ENCODE measurements around the gene TSGA10. TPM values are rescaled to one million over a fixed set of nuclear protein-coding genes. Genes with fewer than 3 reads are reported as not detected.

TSGA10 gene
- total RNA-seq, 2 donors from 2014 or later: 15.0 to 17.1 TPM

- 69 to 87% methylated on average over 1 of the region's 1 CpG for WGBS, 2 donors
- no peak for DNase-seq
- ATAC-seq: no peak
- H3K4me3 ChIP-seq: no peak overlapping the region
- peaks cover 0 to 7% of the 10 kb centered on the region in 2 donors for H3K36me3 ChIP-seq (replicated peaks in 1 of 2; ENCODE audit: insufficient read depth in 1 of 2, low read depth in 2 of 2)
- intact Hi-C loops (cut with DNase I): no loop called here
- no peaks in the 10 kb centered on the region for H3K9me3 ChIP-seq
- no peaks in the 10 kb centered on the region for H3K4me1 ChIP-seq
- H3K27ac ChIP-seq: no peak overlapping the region
- TF ChIP-seq POLR2A (IDR thresholded peaks at IDR 0.05): no peak
- TF ChIP-seq, protein P1, sequence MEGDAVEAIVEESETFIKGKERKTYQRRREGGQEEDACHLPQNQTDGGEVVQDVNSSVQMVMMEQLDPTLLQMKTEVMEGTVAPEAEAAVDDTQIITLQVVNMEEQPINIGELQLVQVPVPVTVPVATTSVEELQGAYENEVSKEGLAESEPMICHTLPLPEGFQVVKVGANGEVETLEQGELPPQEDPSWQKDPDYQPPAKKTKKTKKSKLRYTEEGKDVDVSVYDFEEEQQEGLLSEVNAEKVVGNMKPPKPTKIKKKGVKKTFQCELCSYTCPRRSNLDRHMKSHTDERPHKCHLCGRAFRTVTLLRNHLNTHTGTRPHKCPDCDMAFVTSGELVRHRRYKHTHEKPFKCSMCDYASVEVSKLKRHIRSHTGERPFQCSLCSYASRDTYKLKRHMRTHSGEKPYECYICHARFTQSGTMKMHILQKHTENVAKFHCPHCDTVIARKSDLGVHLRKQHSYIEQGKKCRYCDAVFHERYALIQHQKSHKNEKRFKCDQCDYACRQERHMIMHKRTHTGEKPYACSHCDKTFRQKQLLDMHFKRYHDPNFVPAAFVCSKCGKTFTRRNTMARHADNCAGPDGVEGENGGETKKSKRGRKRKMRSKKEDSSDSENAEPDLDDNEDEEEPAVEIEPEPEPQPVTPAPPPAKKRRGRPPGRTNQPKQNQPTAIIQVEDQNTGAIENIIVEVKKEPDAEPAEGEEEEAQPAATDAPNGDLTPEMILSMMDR (IDR thresholded peaks at IDR 0.05): no peak
- H3K27me3 ChIP-seq: no peaks in the 10 kb centered on the region
Measured at GRCh38 chr2:99190548-99190947, 35.8 kb upstream of the TSGA10 start.

DNA sequence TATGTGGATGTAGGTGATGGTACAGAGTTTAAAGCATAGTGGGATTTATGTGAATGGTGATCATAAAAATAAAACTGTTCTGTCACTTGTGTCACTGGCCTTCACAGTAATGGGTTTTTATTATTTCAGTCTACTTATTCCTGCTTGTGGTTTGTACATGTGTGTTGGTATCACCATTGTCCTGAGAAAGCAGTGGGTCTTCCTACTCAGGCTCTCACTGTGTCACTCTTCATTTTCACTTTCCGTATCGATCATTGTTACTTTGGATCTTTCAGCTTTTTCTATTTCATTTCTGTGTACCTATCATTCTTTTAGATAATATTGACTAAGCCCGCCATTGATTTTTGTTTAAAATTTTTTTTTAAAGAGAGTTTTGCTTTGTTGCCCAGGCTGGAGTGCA, 33.6 kb upstream of the TSGA10 start:
- no peak for TF ChIP-seq POLR2A (IDR thresholded peaks at IDR 0.05)
- TF ChIP-seq, protein P1 (IDR thresholded peaks at IDR 0.05): no peak

DNA sequence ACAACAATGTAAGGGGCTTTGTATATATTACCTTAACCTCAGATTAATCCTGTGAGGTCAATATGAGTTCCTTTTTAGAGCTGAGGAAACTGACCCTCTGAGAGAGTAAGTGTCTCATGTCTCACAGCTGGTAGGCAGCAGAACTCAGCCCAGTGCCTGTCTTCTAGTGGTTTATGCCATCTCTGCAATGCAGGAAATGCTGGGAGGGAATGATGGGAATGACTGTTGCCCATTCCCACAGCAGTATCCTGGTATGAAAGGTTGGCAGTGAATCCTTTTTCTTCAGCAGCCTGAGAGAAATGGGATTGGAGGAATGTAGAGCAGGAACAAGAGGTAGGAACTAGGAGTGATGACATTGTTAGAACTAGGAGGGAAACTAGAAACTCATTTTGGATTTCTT, 32.3 kb upstream of the TSGA10 start:
- H3K9me3 ChIP-seq: no peaks in the 10 kb centered on the region
- peaks cover 16% of the 10 kb centered on the region for H3K4me1 ChIP-seq
- H3K36me3 ChIP-seq (replicated peaks in 1 of 2; ENCODE audit: insufficient read depth in 1 of 2, low read depth in 2 of 2): peaks cover 0 to 2% of the 10 kb centered on the region in 2 donors
- intact Hi-C loops (cut with DNase I): no loop called here
- no peak for TF ChIP-seq POLR2A (IDR thresholded peaks at IDR 0.05)
- TF ChIP-seq, protein P1 (IDR thresholded peaks at IDR 0.05): no peak
- H3K27me3 ChIP-seq: no peaks in the 10 kb centered on the region
- DNase-seq (no peak), ATAC-seq (no peak)
- H3K27ac ChIP-seq: no peak overlapping the region
- H3K4me3 ChIP-seq: no peak overlapping the region

More for the DNA sequence above, 33.6 kb upstream of the TSGA10 start:
- H3K4me1 ChIP-seq: peaks cover 4% of the 10 kb centered on the region
- 89 to 100% methylated on average over 3 of the region's 3 CpGs for WGBS, 2 donors
- H3K27ac ChIP-seq: no peak overlapping the region
- H3K36me3 ChIP-seq (replicated peaks in 1 of 2; ENCODE audit: insufficient read depth in 1 of 2, low read depth in 2 of 2): peaks cover 0 to 2% of the 10 kb centered on the region in 2 donors
- DNase-seq: no peak
- H3K9me3 ChIP-seq: no peaks in the 10 kb centered on the region
- no peak for ATAC-seq
- intact Hi-C loops (cut with DNase I): no loop called here
- no peaks in the 10 kb centered on the region for H3K27me3 ChIP-seq
- no peak overlapping the region for H3K4me3 ChIP-seq

DNA sequence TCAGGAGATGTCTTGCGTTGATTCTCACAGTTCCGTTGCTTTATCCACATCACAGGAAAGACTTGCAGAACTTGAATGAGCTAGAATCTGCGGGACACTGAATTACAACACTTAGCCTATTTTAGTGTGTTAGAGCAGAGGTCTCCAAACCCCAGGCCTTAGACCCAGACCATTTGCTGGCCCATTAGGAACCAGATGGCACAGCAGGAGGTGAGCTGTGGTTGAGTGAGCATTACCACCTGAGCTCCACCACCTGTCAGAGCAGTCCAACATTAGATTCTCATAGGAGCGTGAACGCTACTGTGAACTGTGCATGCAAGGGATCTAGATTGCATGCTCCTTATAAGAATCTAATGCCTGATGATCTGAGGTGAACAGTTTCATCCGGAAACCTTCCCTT, 30.1 kb upstream of the TSGA10 start:
- WGBS, 2 donors: 92 to 93% methylated on average over 6 of the region's 6 CpGs
- H3K4me1 ChIP-seq: peaks cover 27% of the 10 kb centered on the region
- no peaks in the 10 kb centered on the region for H3K9me3 ChIP-seq
- no peaks in the 10 kb centered on the region for H3K27me3 ChIP-seq
- TF ChIP-seq, protein P1 (IDR thresholded peaks at IDR 0.05): no peak
- DNase-seq: no peak
- intact Hi-C loops (cut with DNase I): no loop called here
- no peak for ATAC-seq
- H3K27ac ChIP-seq: no peak overlapping the region
- H3K4me3 ChIP-seq: no peak overlapping the region
- peaks cover 0 to 2% of the 10 kb centered on the region in 2 donors for H3K36me3 ChIP-seq (replicated peaks in 1 of 2; ENCODE audit: insufficient read depth in 1 of 2, low read depth in 2 of 2)

- no peak for DNase-seq
Measured at GRCh38 chr2:99183025-99183424, 28.3 kb upstream of the TSGA10 start.

More at GRCh38 chr2:99183025-99183424, 28.3 kb upstream of the TSGA10 start:
- Histone ChIP-seq H3K27ac (no peak overlapping the region), H3K9me3 (no peaks in the 10 kb centered on the region), H3K36me3 (replicated peaks in 1 of 2; ENCODE audit: insufficient read depth in 1 of 2, low read depth in 2 of 2) (no peaks in the 10 kb centered on the region), H3K4me1 (peaks cover 41% of the 10 kb centered on the region), H3K4me3 (no peak overlapping the region), H3K27me3 (no peaks in the 10 kb centered on the region)
- ATAC-seq: no peak
- intact Hi-C loops (cut with DNase I): no loop called here
- 91 to 97% methylated on average over 3 of the region's 3 CpGs for WGBS, 2 donors
- no peak for TF ChIP-seq POLR2A (IDR thresholded peaks at IDR 0.05)
- TF ChIP-seq, protein P1 (IDR thresholded peaks at IDR 0.05): no peak

All from body of pancreas (tissue), 4 donors.